ENCODE measurements around the gene CLTB. TPM values are rescaled to one million over a fixed set of nuclear protein-coding genes. Genes with fewer than 3 reads are reported as not detected.
A peak's percentile ranks its signal among the peaks of the same experiment; 100 is the strongest.

CLTB gene
- polyA plus RNA-seq, 3 donors, result 63.2 to 87.6 (median 75.2) TPM

DNA sequence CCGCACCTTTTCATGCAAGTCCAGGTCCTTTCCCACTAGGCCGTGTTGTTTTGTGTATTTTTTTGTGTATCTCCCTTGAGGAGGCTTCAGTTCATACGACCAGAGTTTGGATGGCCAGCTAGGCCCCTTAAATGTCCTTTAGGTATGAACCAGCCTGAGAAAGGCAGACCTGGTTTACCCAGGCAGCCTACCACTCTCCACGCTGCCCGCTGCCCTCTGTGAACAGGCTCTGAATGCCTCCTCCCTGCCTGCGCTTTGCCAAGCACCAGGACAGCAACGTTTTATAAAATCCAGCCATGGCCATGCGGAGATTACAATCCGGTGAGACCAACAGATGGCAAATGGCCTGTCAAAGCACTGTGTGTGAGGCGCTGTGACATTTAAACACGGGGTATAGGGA lies 626 bp upstream of the CLTB start:
- peak overlapping the region; percentile 85 for H3K4me2 ChIP-seq (replicated peaks; ENCODE audit: extremely low read depth, low read length, poor library complexity, severe bottlenecking)
- H4K20me1 ChIP-seq (ENCODE audit: insufficient read depth, low read length), result peaks cover 15% of the 10 kb centered on the region
- no peaks in the 10 kb centered on the region for H3K27me3 ChIP-seq (ENCODE audit: control insufficient read depth in 2 of 2, insufficient read depth in 2 of 2, low read length in 2 of 2)
- H3K36me3 Mint-ChIP-seq, result peaks cover 0 to 10% of the 10 kb centered on the region in 2 donors
- no peak overlapping the region for H3K27ac ChIP-seq (ENCODE audit: low read depth in 1 of 2, low read length in 2 of 2)
- H3K9me3 Mint-ChIP-seq, result peaks cover 0 to 10% (median 6%) of the 10 kb centered on the region in 7 donors
- H3K9me3 ChIP-seq (replicated peaks in 1 of 2; ENCODE audit: control insufficient read depth in 1 of 2, insufficient read depth in 1 of 2, low read length in 2 of 2), result no peaks in the 10 kb centered on the region
- peaks cover 33% of the 10 kb centered on the region for H3K79me2 ChIP-seq (ENCODE audit: insufficient read depth, low read length)
- peaks cover 2 to 5% (median 2%) of the 10 kb centered on the region in 3 donors for H3K27me3 Mint-ChIP-seq (ENCODE audit: low read depth in 3 of 3)
- peak overlapping the region; percentile 64 for H2AFZ ChIP-seq (ENCODE audit: insufficient read depth, low read depth, low read length, poor library complexity, severe bottlenecking)
- peak overlapping the region; percentile 59 to 75 for H3K4me3 Mint-ChIP-seq
- 91% methylated on average over 11 of the region's 11 CpGs for WGBS (ENCODE audit: insufficient coverage)
- peaks cover 16 to 23% of the 10 kb centered on the region in 2 donors for H3K4me1 ChIP-seq (ENCODE audit: control insufficient read depth in 1 of 2, insufficient read depth in 2 of 2, low read length in 2 of 2)
- H3K36me3 ChIP-seq (replicated peaks in 1 of 2; ENCODE audit: control insufficient read depth in 1 of 2, insufficient read depth in 2 of 2, low read length in 2 of 2), result no peaks in the 10 kb centered on the region
- TF ChIP-seq, protein P1, sequence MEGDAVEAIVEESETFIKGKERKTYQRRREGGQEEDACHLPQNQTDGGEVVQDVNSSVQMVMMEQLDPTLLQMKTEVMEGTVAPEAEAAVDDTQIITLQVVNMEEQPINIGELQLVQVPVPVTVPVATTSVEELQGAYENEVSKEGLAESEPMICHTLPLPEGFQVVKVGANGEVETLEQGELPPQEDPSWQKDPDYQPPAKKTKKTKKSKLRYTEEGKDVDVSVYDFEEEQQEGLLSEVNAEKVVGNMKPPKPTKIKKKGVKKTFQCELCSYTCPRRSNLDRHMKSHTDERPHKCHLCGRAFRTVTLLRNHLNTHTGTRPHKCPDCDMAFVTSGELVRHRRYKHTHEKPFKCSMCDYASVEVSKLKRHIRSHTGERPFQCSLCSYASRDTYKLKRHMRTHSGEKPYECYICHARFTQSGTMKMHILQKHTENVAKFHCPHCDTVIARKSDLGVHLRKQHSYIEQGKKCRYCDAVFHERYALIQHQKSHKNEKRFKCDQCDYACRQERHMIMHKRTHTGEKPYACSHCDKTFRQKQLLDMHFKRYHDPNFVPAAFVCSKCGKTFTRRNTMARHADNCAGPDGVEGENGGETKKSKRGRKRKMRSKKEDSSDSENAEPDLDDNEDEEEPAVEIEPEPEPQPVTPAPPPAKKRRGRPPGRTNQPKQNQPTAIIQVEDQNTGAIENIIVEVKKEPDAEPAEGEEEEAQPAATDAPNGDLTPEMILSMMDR (IDR thresholded peaks at IDR 0.05), result no peak
- DNase-seq, result no peak
- H3K4me3 ChIP-seq (replicated peaks in 1 of 3; ENCODE audit: low read depth in 2 of 3, low read length in 3 of 3), result peak overlapping the region in 1 of 3 experiments; percentile 92
- H3K4me1 Mint-ChIP-seq, result peaks cover 38% of the 10 kb centered on the region
- no peak overlapping the region for H3K9ac ChIP-seq (ENCODE audit: insufficient read depth, low read length, poor library complexity, severe bottlenecking)
- intact Hi-C loops (cut with micrococcal nuclease), result loop anchor here (2.0 to 10.0 kb wide), 5 partner anchors 30 to 1718 kb away; partner anchors contain the start of genes FAF2 (in 1 of the 2), RMND5B (in 1 of the 2) and RNF44 (in 1 of the 2)
- no peak overlapping the region for H3K27ac Mint-ChIP-seq

DNA sequence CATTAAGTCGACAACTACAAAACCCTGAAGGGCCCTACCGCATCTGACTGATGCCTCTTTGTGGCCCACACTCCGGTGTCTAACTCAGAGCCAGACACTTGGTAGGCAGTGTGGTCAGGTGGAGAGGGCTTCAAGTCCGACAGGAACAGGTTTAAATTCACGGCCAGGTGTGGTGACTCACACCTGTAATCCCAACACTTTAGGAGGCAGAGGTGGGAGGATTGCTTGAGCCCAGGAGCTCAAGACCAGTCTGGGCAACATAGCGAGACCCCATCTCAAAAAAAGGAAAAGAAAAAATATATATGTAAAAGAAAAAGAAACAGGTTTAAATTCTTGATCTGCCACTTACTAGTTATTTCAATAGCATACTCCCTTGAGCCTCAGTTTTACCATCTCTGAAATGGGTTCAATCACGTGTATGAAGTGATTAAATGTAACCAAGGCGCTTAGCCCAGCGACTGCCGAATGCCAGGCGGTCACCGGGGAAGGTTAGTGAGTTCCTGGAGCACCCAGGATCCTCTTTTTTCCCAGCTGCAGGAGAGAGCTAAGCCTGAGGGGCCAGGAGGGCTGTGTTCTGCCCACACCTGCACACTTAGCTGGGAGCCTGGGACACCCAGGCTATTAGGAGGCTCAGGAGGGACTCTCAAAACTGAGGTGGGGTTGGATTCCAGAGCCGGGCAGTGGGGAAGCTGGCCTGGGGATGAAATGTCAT lies 943 bp downstream of the CLTB start:
- Mint-ChIP-seq H3K4me1 (peaks cover 48% of the 10 kb centered on the region), H3K36me3 (peaks cover 11 to 20% of the 10 kb centered on the region in 2 donors), H3K4me3 (peak overlapping the region; percentile 79 to 87), H3K9me3 (no peaks in the 10 kb centered on the region), H3K27me3 (ENCODE audit: low read depth in 3 of 3) (peaks cover 2 to 5% (median 2%) of the 10 kb centered on the region in 3 donors), H3K27ac (peak overlapping the region; percentile 14 to 85 (median 63))
- H3K4me3 ChIP-seq (replicated peaks in 1 of 3; ENCODE audit: low read depth in 2 of 3, low read length in 3 of 3), result peak overlapping the region; percentile 65 to 92 (median 76)
- 90% methylated on average over 6 of the region's 13 CpGs for WGBS (ENCODE audit: insufficient coverage)
- no peak for DNase-seq
- TF ChIP-seq, protein P1 (IDR thresholded peaks at IDR 0.05), result no peak
- no peaks in the 10 kb centered on the region for H3K9me3 ChIP-seq (replicated peaks in 1 of 2; ENCODE audit: control insufficient read depth in 1 of 2, insufficient read depth in 1 of 2, low read length in 2 of 2)
- H3K27me3 ChIP-seq (ENCODE audit: control insufficient read depth in 2 of 2, insufficient read depth in 2 of 2, low read length in 2 of 2), result no peaks in the 10 kb centered on the region
- intact Hi-C loops (cut with micrococcal nuclease), result loop anchor here (5.0 to 10.0 kb wide), 3 partner anchors 119 to 1719 kb away; partner anchors contain the start of genes RMND5B (in 1 of the 2) and RNF44 (in 1 of the 2)
- H4K20me1 ChIP-seq (ENCODE audit: insufficient read depth, low read length), result peaks cover 23% of the 10 kb centered on the region
- H3K27ac ChIP-seq (ENCODE audit: low read depth in 1 of 2, low read length in 2 of 2), result peak overlapping the region; percentile 20 to 85
- H3K9ac ChIP-seq (ENCODE audit: insufficient read depth, low read length, poor library complexity, severe bottlenecking), result peak overlapping the region; percentile 95
- peaks cover 16 to 23% of the 10 kb centered on the region in 2 donors for H3K4me1 ChIP-seq (ENCODE audit: control insufficient read depth in 1 of 2, insufficient read depth in 2 of 2, low read length in 2 of 2)
- peaks cover 36% of the 10 kb centered on the region for H3K79me2 ChIP-seq (ENCODE audit: insufficient read depth, low read length)
- peak overlapping the region; percentile 85 for H3K4me2 ChIP-seq (replicated peaks; ENCODE audit: extremely low read depth, low read length, poor library complexity, severe bottlenecking)
- peak overlapping the region; percentile 85 for H2AFZ ChIP-seq (ENCODE audit: insufficient read depth, low read depth, low read length, poor library complexity, severe bottlenecking)
- peaks cover 5 to 12% of the 10 kb centered on the region in 2 donors for H3K36me3 ChIP-seq (replicated peaks in 1 of 2; ENCODE audit: control insufficient read depth in 1 of 2, insufficient read depth in 2 of 2, low read length in 2 of 2)
